ENCODE data around the gene PDE6H.
A peak's percentile ranks its signal among the peaks of the same experiment; 100 is the strongest.

The PDE6H gene

GRCh38 chr12:14960548-14961465 is 12.0 kb upstream of the PDE6H start:
- TF ChIP-seq CTCF (conservative IDR thresholded peaks at IDR 0.05; ENCODE audit: low read depth, low read length) = no peak
- DNase-seq (ENCODE audit: low read depth) = peak; percentile 48
- H3K4me3 ChIP-seq (ENCODE audit: low read depth, low read length) = peak overlapping the region; percentile 59

- TF ChIP-seq CTCF (conservative IDR thresholded peaks at IDR 0.05; ENCODE audit: low read depth, low read length) = no peak
- peak within 1 kb of the TSS; percentile 59 for H3K4me3 ChIP-seq (ENCODE audit: low read depth, low read length)
- DNase-seq (ENCODE audit: low read depth) = peak; percentile 34
Measured at GRCh38 chr12:14961466-14962152, 11.2 kb upstream of the PDE6H start, which contains the start of gene ARHGDIB. Gene ARHGDIB (minus strand): TSS chr12:14961601. CDS start chr12:14950712, 10,889 bp downstream.

GRCh38 chr12:14962153-14962539 is 10.7 kb upstream of the PDE6H start:
- no peak for DNase-seq (ENCODE audit: low read depth)
- no peak for TF ChIP-seq CTCF (conservative IDR thresholded peaks at IDR 0.05; ENCODE audit: low read depth, low read length)
- H3K4me3 ChIP-seq (ENCODE audit: low read depth, low read length) = no peak overlapping the region

- no peak for DNase-seq (ENCODE audit: low read depth)
- no peak overlapping the region for H3K4me3 ChIP-seq (ENCODE audit: low read depth, low read length)
- no peak for TF ChIP-seq CTCF (conservative IDR thresholded peaks at IDR 0.05; ENCODE audit: low read depth, low read length)
Measured at GRCh38 chr12:14962797-14963196, 10.0 kb upstream of the PDE6H start.

GRCh38 chr12:14963520-14963919 is 9.3 kb upstream of the PDE6H start:
- DNase-seq (ENCODE audit: low read depth) = no peak
- H3K4me3 ChIP-seq (ENCODE audit: low read depth, low read length) = no peak overlapping the region
- no peak for TF ChIP-seq CTCF (conservative IDR thresholded peaks at IDR 0.05; ENCODE audit: low read depth, low read length)

- no peak for TF ChIP-seq CTCF (conservative IDR thresholded peaks at IDR 0.05; ENCODE audit: low read depth, low read length)
- no peak for DNase-seq (ENCODE audit: low read depth)
- no peak overlapping the region for H3K4me3 ChIP-seq (ENCODE audit: low read depth, low read length)
Measured at GRCh38 chr12:14964406-14964805, 8.4 kb upstream of the PDE6H start.
